HUES48 (cell line): ENCODE data around the gene GOLGA6L10.
"Not testable (repeated sequence)": the region's sequence is repeated elsewhere in the genome, so short reads cannot be mapped to it uniquely, and the experiment has no call there.

Experiments
- H3K27ac ChIP-seq: one replicate; pipeline ENCODE4 v1.7.0; 2013; ENCODE audit warnings: low read depth, low read length, inconsistent platforms
- H3K27me3 ChIP-seq: 2 replicates; pipeline ENCODE4 v1.6.1; 2013; ENCODE audit warnings: mild to moderate bottlenecking, low read length; ENCODE audit not compliant: control insufficient read depth, insufficient read depth
- H3K36me3 ChIP-seq: 2 replicates; pipeline ENCODE4 v1.6.1; 2013; ENCODE audit warnings: low read length; ENCODE audit not compliant: control insufficient read depth, insufficient read depth
- H3K4me1 ChIP-seq: 2 replicates; pipeline ENCODE4 v1.6.1; 2013; ENCODE audit warnings: mild to moderate bottlenecking, low read length; ENCODE audit not compliant: control insufficient read depth, insufficient read depth
- H3K4me3 ChIP-seq: 2 replicates; pipeline ENCODE4 v1.5.1; 2013; ENCODE audit warnings: mild to moderate bottlenecking, low read depth, low read length
- H3K9ac ChIP-seq: 2 replicates; pipeline ENCODE4 v1.6.1; 2013; ENCODE audit warnings: mild to moderate bottlenecking, low read depth, low read length, moderate library complexity
- H3K9me3 ChIP-seq: 2 replicates; pipeline ENCODE4 v1.6.1; 2013; ENCODE audit warnings: low read length; ENCODE audit not compliant: control insufficient read depth, insufficient read depth

The GOLGA6L10 gene

GRCh38 chr15:82342632-82343374 lies 6.5 kb downstream of the GOLGA6L10 start:
- not testable (repeated sequence) for H3K9me3 ChIP-seq, H3K4me1 ChIP-seq, H3K27ac ChIP-seq, H3K4me3 ChIP-seq, H3K36me3 ChIP-seq, H3K9ac ChIP-seq, H3K27me3 ChIP-seq

GRCh38 chr15:82338573-82338972 lies 10.7 kb downstream of the GOLGA6L10 start:
- not testable (repeated sequence) for H3K9me3 ChIP-seq, H3K36me3 ChIP-seq, H3K4me1 ChIP-seq, H3K4me3 ChIP-seq, H3K27me3 ChIP-seq, H3K9ac ChIP-seq, H3K27ac ChIP-seq

- not testable (repeated sequence) for H3K9me3 ChIP-seq, H3K9ac ChIP-seq, H3K27me3 ChIP-seq, H3K4me1 ChIP-seq, H3K27ac ChIP-seq, H3K4me3 ChIP-seq, H3K36me3 ChIP-seq
These were observed 11.2 kb downstream of the GOLGA6L10 start for GRCh38 chr15:82338053-82338452.

GRCh38 chr15:82337051-82337450 lies 12.2 kb downstream of the GOLGA6L10 start:
- H3K9me3 ChIP-seq, H3K27me3 ChIP-seq, H3K4me1 ChIP-seq, H3K36me3 ChIP-seq, H3K9ac ChIP-seq, H3K27ac ChIP-seq, H3K4me3 ChIP-seq: not testable (repeated sequence)

- H3K9ac ChIP-seq, H3K36me3 ChIP-seq, H3K27ac ChIP-seq, H3K4me3 ChIP-seq, H3K4me1 ChIP-seq, H3K27me3 ChIP-seq, H3K9me3 ChIP-seq: not testable (repeated sequence)
These were observed 13.1 kb downstream of the GOLGA6L10 start for GRCh38 chr15:82336180-82336647.

- H3K27ac ChIP-seq, H3K36me3 ChIP-seq, H3K27me3 ChIP-seq, H3K9ac ChIP-seq, H3K9me3 ChIP-seq, H3K4me3 ChIP-seq, H3K4me1 ChIP-seq: not testable (repeated sequence)
These were observed 14.3 kb downstream of the GOLGA6L10 start for GRCh38 chr15:82335006-82335405.

- H3K9ac ChIP-seq, H3K4me3 ChIP-seq, H3K9me3 ChIP-seq, H3K27me3 ChIP-seq, H3K4me1 ChIP-seq, H3K36me3 ChIP-seq, H3K27ac ChIP-seq: not testable (repeated sequence)
These were observed 14.7 kb downstream of the GOLGA6L10 start for GRCh38 chr15:82334554-82334932.

- H3K4me3 ChIP-seq = not testable (repeated sequence)
These were observed 15.4 kb downstream of the GOLGA6L10 start for GRCh38 chr15:82333603-82334553.

GRCh38 chr15:82332711-82333602 lies 16.3 kb downstream of the GOLGA6L10 start:
- H3K9ac ChIP-seq, H3K27ac ChIP-seq, H3K4me1 ChIP-seq, H3K4me3 ChIP-seq, H3K27me3 ChIP-seq, H3K36me3 ChIP-seq, H3K9me3 ChIP-seq: not testable (repeated sequence)

More at GRCh38 chr15:82333603-82334553, 15.4 kb downstream of the GOLGA6L10 start:
- not testable (repeated sequence) for H3K27ac ChIP-seq, H3K9ac ChIP-seq, H3K36me3 ChIP-seq, H3K27me3 ChIP-seq, H3K9me3 ChIP-seq, H3K4me1 ChIP-seq

GRCh38 chr15:82331576-82332304 lies 17.5 kb downstream of the GOLGA6L10 start:
- H3K4me3 ChIP-seq, H3K36me3 ChIP-seq, H3K9ac ChIP-seq, H3K4me1 ChIP-seq, H3K9me3 ChIP-seq, H3K27me3 ChIP-seq, H3K27ac ChIP-seq: not testable (repeated sequence)
